ENCODE data around the gene LTC4S.
"Not testable (repeated sequence)": the region's sequence is repeated elsewhere in the genome, so short reads cannot be mapped to it uniquely, and the experiment has no call there.

LTC4S gene

GRCh38 chr5:179827680-179828079 is 33.9 kb downstream of the LTC4S start:
- DNase-seq: peak; percentile 76

GRCh38 chr5:179828756-179829421 is 35.1 kb downstream of the LTC4S start:
- no peak for DNase-seq

DNA sequence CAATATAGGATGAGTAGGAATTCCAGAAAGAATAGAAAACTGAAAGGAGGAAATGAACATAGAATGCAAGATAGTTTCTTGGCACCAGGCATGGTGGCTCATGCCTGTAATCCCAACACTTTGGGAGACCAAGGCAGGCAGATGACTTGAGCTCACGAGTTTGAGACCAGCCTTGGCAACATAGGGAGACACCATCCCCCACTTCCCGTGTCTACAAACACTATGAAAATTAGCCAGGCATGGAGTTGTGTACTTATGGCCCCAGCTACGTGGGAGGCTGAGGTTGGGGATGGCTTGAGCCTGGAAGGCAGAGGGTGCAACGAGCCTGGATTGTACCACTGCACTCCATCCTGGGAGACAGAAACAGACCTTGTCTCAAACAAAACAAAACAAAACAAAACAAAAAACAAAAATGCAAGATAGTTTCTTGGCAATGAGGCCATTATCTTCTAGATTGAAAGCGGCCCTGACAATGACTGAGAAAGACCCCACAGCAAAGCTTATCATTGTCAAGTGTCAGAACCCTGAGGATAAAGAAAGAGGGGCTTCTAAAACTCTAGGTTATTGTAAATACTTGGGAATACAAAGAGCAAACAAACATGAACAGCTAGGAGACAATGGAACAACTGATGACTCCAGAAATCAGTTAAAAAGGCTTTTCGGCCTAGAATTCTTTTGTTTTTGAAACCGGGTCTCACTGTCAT is 36.1 kb downstream of the LTC4S start:
- DNase-seq: no peak

DNA sequence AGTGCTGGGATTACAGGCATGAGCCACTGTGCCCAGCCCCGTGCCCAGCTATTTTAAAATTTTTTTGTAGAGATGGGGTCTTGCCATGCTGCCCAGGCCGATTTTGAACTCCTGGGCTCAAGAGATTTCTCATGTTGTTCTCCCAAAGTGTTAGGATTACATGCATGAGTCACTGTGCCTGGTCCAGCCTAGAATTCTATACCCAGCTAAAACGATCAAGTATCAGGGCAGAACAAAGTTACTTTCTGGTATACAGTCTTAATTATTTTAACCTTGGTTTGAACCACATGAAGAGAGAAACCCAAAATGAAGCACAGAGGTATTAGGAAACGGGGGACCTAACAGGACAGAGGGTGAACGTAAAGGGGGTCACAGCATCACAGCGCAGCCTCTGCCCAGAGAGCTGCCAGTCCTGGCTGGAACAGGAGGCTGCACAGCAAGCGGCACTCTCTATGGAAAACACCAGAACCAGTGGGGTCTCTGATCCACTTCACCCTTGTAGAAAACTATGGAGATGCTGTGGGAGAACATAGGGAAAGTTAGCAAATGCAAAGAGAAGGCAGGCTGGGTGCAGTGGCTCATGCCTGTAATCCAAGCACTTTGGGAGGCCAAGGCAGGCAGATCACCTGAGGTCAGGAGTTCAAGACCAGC is 37.2 kb downstream of the LTC4S start:
- DNase-seq: no peak

- DNase-seq: no peak
Measured at GRCh38 chr5:179832039-179832745, 38.4 kb downstream of the LTC4S start.

GRCh38 chr5:179833056-179833708 is 39.4 kb downstream of the LTC4S start:
- no peak for DNase-seq

DNA sequence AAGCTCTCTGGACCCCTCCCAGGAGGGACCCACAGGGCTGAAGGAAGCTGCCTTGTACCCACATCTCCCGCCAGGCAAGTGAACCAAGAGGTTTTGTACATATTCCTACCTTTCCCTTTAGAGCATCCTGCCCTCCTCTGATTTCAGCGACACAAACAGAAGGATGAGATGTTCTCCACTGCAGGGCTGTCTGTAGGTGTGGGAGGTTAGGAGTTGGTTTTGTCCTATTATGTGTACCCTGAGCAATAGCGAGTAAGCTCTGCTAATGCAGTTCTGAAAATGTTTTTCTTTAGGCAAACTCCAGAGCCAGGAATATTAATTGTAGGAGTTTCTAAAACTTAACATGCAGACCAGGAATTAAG is 39.9 kb downstream of the LTC4S start:
- DNase-seq: no peak

DNA sequence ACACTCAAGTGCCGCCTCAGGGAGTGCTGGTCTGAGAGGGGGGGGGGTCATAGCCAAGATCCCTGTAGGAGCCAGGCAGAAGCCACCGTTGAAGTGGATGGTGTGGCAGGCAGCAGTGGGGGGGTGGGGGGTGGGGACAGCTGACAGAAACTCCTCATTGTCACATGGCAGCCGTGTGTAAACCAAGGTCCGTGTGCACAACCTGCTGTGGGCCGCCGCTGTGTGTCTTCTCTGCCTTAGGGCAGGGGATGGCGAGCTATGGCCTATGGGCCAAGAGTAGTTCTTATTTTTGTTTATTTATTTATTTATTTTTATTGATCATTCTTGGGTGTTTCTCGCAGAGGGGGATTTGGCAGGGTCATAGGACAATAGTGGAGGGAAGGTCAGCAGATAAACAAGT is 40.3 kb downstream of the LTC4S start:
- no peak for DNase-seq

DNA sequence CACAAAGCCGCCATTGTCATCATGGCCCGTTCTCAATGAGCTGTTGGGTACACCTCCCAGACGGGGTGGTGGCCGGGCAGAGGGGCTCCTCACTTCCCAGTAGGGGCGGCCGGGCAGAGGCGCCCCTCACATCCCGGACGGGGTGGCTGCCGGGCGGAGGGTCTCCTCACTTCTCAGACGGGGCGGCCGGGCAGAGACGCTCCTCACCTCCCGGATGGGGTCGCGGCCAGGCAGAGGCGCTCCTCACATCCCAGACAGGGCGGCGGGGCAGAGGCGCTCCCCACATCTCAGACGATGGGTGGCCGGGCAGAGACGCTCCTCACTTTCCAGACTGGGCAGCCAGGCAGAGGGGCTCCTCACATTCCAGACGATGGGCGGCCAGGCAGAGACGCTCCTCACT is 41.1 kb downstream of the LTC4S start:
- not testable (repeated sequence) for DNase-seq

DNA sequence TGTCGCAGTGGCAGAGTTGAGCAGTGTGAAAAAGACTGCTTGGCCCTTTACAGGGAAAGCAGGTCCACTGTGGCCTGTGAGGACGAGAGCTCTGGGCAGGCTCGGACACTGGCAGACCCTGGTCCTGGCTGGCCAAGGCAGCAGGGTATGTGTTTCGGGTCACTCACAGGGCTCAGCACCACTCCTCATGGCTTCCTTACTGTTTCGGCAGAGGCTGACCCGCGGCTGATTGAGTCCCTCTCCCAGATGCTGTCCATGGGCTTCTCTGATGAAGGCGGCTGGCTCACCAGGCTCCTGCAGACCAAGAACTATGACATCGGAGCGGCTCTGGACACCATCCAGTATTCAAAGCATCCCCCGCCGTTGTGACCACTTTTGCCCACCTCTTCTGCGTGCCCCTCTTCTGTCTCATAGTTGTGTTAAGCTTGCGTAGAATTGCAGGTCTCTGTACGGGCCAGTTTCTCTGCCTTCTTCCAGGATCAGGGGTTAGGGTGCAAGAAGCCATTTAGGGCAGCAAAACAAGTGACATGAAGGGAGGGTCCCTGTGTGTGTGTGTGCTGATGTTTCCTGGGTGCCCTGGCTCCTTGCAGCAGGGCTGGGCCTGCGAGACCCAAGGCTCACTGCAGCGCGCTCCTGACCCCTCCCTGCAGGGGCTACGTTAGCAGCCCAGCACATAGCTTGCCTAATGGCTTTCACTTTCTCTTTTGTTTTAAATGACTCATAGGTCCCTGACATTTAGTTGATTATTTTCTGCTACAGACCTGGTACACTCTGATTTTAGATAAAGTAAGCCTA is 42.6 kb downstream of the LTC4S start:
- peak; percentile 68 for DNase-seq

GRCh38 chr5:179837076-179838011 is 43.6 kb downstream of the LTC4S start:
- no peak for DNase-seq

DNA sequence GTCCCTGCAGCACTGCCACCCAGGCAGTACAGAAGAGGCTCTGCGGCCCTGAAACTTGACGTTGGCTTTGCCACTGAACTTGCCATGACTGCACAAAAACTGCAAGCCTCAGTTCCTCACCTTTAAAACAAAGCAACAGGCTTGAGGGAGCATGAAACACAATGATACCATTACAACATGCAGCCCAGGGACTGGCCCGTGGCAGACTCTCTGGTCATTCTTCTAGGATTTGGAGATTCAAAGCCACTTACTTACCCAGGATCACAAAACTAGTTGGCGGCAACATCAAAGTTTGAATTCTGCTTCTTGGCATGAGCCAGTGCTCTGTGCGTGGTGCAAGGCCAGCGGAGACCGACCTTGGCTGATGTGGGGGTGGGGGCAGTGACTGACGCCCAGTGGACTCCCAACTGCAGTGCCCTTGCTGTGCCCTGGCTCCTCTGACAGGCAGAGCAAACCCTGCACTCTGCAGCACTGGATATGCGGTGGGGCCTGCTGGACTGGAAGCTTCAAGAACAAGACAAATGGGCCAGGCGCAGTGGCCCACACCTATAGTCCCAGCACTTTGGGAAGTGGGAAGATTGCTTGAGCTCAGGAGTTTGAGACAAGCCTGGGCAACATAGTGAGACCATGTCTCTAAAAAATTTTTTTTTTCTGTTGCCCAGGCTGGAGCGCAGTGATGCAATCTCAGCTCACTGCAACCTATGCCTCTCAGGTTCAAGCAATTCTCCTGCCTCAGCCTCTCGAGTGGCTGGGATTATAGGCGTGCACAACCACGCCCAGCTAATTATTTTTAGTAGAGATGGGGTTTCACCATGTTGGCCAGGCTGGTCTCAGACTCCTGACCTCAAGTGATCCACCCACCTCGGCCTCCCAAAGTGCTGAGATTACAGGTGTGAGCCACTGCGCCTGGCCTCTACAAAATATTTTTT is 45.8 kb downstream of the LTC4S start:
- no peak for DNase-seq

DNA sequence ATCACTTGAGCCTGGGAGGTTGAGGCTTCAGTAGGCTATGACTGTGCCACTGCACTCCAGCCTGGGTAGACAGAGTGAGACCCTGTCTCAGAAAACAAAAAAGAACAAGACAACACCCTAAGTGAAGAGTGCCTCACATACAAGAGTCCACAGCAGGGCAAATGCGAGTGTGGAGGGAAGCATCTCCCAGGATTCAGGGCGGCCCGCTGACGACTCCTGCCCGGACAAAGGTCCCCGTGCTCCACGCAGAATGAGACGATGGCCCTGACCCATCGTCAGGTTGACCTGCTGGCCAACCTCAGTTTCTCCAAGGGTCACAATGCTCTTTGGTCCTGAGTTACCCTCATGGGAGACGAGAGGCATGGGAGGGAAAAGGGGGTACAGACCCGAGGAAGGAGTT is 46.5 kb downstream of the LTC4S start:
- no peak for DNase-seq

DNA sequence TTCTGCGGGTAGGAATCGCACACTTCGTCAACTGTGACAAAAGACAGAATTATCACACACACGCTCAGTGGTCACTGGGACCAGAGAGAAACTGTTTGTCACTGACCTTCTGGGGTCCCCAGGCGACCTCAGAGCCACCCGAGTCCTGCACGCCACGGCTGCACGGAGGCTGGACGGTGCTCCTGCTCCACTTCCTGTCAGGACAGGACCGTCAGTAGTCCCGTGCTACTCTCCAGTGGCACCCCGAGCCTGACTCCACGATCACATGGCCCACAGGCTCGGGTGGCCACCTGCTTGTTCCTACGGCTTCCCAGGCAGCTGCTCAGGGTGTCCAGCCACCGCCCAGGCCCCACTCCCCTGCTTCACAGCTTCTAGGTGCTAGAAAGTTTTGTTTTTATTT is 47.0 kb downstream of the LTC4S start:
- DNase-seq: no peak

GRCh38 chr5:179841621-179842020 is 47.8 kb downstream of the LTC4S start:
- DNase-seq: no peak
